Peyer's patch (tissue), 4 donors: Measurements from ENCODE around the gene NPTX1. TPM values are rescaled to one million over a fixed set of nuclear protein-coding genes. Genes with fewer than 3 reads are reported as not detected.

Source experiments
- DNase-seq, 3 donors: peaks; one replicate each; pipeline ENCODE4 v3.0.0-alpha.2; 2017 to 2019
- H3K27ac ChIP-seq, 4 donors: fragments of 200-600 bp; sonication (generic); one replicate each; pipeline ENCODE4 v1.5.1; 2016 to 2019
- H3K27me3 ChIP-seq, 2 donors: fragments of 200-600 bp; sonication (generic); one replicate each; pipeline ENCODE4 v1.5.1; 2019
- H3K36me3 ChIP-seq, 3 donors: fragments of 200-600 bp; sonication (generic); one replicate each; pipeline ENCODE4 v1.5.1; 2016 to 2019
- H3K4me1 ChIP-seq, 4 donors: fragments of 200-600 bp; sonication (generic); one replicate each; pipeline ENCODE4 v1.5.1; 2016 to 2019
- H3K4me3 ChIP-seq, 4 donors: fragments of 200-600 bp; sonication (generic); 1 replicate in 3 of 4; 2 replicates in 1 of 4; pipeline ENCODE4 v1.5.1; 2016 to 2019; ENCODE audit warnings: mild to moderate bottlenecking in 1 of 4
- H3K9me3 ChIP-seq, 4 donors: fragments of 200-600 bp; sonication (generic); one replicate each; pipeline ENCODE4 v1.5.1; 2016 to 2019; ENCODE audit warnings: mild to moderate bottlenecking in 1 of 4
- CTCF ChIP-seq, 6 experiments: fragments of 450-650 bp in 4 of 6; fragments of 200-600 bp in 2 of 6; sonication (generic) in 1 of 6; IDR thresholded peaks; one replicate each; pipeline ENCODE4 v1.5.1; 2017 to 2019; ENCODE audit warnings: antibody characterized with exemption in 6 of 6, mild to moderate bottlenecking in 3 of 6, moderate library complexity in 1 of 6
- POLR2A ChIP-seq, 2 donors: fragments of 450-650 bp; IDR thresholded peaks; one replicate each; pipeline ENCODE4 v1.5.1; 2017; ENCODE audit warnings: antibody characterized with exemption in 2 of 2, mild to moderate bottlenecking in 2 of 2, moderate library complexity in 2 of 2
- total RNA-seq, 4 donors: library from RNA; depleted of rRNA; stranded (reverse); fragments of >200 nt; gene quantifications; one replicate each; pipeline ENCODE4 v1.1.0, GENCODE V29; 2016

The NPTX1 gene
- total RNA-seq, 4 donors from 2014 or later, result 0.80 to 1.8 TPM; not detected in 2

DNA sequence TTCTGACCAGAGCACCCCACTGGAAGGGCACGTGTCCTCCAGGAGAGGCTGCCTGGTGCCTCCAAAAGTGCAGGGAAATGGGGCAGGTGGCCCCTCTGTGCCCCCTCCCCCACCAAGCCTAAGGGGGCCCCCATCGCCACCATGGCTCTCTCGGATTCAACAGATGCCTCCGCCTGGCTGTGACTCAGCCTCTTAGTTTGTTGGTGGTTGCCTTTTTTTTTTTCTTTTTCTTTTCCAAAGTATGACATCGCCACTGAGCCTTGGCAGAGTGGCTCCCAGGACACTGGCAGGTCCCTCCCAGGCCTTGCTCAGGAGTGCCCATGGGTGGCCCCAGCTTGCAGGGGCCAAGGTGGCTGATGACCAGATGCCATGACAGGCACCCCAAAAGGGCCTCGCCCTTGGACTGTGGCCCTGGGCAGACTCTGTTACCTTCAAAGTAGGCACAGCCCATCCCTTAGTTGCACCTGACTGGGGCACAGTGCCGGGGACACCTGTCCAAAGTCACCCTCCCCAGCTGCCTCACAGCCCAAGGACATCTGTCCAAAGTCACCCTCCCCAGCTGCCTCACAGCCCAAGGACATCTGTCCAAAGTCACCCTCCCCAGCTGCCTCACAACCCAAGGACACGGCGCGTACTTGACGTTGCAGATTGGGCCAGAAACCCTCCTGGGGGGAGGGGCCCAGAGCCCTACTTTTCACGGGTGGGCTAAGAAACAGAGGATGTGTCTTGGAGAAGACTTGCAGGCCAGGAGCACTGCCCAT, 29.6 kb downstream of the NPTX1 start:
- TF ChIP-seq CTCF (IDR thresholded peaks at IDR 0.05), result no peak
- TF ChIP-seq POLR2A (IDR thresholded peaks at IDR 0.05), result no peak
- H3K4me3 ChIP-seq, result no peak overlapping the region
- no peaks in the 10 kb centered on the region for H3K27me3 ChIP-seq
- peaks cover 0 to 7% (median 0%) of the 10 kb centered on the region in 4 donors for H3K4me1 ChIP-seq
- H3K9me3 ChIP-seq, result no peaks in the 10 kb centered on the region
- H3K36me3 ChIP-seq, result no peaks in the 10 kb centered on the region
- no peak for DNase-seq
- no peak overlapping the region for H3K27ac ChIP-seq

- Histone ChIP-seq H3K36me3 (no peaks in the 10 kb centered on the region), H3K4me3 (no peak overlapping the region), H3K27me3 (no peaks in the 10 kb centered on the region), H3K27ac (no peak overlapping the region), H3K9me3 (no peaks in the 10 kb centered on the region), H3K4me1 (peaks cover 0 to 7% (median 0%) of the 10 kb centered on the region in 4 donors)
- TF ChIP-seq POLR2A (IDR thresholded peaks at IDR 0.05) (no peak), CTCF (IDR thresholded peaks at IDR 0.05) (no peak)
- DNase-seq, result no peak
Measured at GRCh38 chr17:80445726-80446110, 30.7 kb downstream of the NPTX1 start.

DNA sequence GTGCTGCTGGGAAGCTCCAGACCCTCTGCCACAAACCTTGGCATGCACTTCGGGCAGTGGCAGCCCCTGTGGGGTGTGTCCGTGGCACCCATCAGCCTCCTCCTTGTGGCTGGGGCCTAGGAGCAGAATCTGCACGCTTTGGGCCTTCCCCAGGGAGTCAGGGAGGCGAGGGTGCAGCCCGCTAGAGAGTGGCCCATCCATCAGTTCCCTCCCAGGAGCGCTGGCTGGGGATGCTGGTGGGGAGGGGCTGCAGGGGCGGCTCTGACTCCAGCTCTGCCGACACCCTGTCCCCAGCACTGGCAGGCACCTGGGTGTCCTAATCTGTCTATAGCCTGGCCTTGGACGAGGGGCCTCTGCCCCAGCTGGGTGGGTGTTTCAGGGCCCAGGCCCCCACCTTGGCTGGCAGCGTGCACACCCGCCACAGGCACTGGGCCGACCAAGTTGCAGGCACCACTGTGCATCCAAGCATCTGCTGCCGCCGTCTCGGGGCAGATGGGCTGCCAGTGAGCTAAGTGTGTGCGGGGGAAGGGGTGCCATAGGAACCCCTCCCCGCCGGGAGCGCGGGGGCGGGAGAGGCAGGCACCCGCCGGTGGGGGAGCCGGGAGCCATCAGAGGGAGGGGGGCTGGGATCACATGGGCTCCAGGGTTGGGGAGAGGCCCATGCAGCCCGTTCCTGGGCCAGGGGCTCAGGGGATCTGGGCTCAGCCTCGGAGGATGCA, 31.2 kb downstream of the NPTX1 start:
- DNase-seq, result no peak
- H3K27ac ChIP-seq, result no peak overlapping the region
- no peaks in the 10 kb centered on the region for H3K9me3 ChIP-seq
- no peaks in the 10 kb centered on the region for H3K36me3 ChIP-seq
- no peak for TF ChIP-seq POLR2A (IDR thresholded peaks at IDR 0.05)
- no peak for TF ChIP-seq CTCF (IDR thresholded peaks at IDR 0.05)
- H3K4me3 ChIP-seq, result no peak overlapping the region
- peaks cover 0 to 2% (median 0%) of the 10 kb centered on the region in 4 donors for H3K4me1 ChIP-seq
- H3K27me3 ChIP-seq, result no peaks in the 10 kb centered on the region

GRCh38 chr17:80444644-80444979, 31.8 kb downstream of the NPTX1 start:
- no peak overlapping the region for H3K4me3 ChIP-seq
- no peaks in the 10 kb centered on the region for H3K27me3 ChIP-seq
- TF ChIP-seq POLR2A (IDR thresholded peaks at IDR 0.05) (no peak), CTCF (IDR thresholded peaks at IDR 0.05) (no peak)
- H3K27ac ChIP-seq, result no peak overlapping the region
- H3K9me3 ChIP-seq, result no peaks in the 10 kb centered on the region
- H3K4me1 ChIP-seq, result no peaks in the 10 kb centered on the region
- no peak for DNase-seq
- H3K36me3 ChIP-seq, result no peaks in the 10 kb centered on the region

GRCh38 chr17:80443916-80444643, 32.3 kb downstream of the NPTX1 start:
- no peaks in the 10 kb centered on the region for H3K36me3 ChIP-seq
- no peaks in the 10 kb centered on the region for H3K4me1 ChIP-seq
- no peak overlapping the region for H3K27ac ChIP-seq
- TF ChIP-seq POLR2A (IDR thresholded peaks at IDR 0.05), result no peak
- TF ChIP-seq CTCF (IDR thresholded peaks at IDR 0.05), result no peak
- H3K9me3 ChIP-seq, result no peaks in the 10 kb centered on the region
- DNase-seq, result no peak
- no peak overlapping the region for H3K4me3 ChIP-seq
- H3K27me3 ChIP-seq, result no peaks in the 10 kb centered on the region
